NCI-H524 treated with DMSO at 0.1 percent for 48 hours (cell line): Measurements from ENCODE around the gene HOXD12.

Source experiments
- DNase-seq: peaks from one replicate; lab custom pipeline; 2025; lab: John Stamatoyannopoulos, UW

Gene HOXD12

GRCh38 chr2:176105078-176105729 is 5.6 kb downstream of the HOXD12 start:
- no peak for DNase-seq

- DNase-seq = no peak
Observed at GRCh38 chr2:176105730-176106580, 6.4 kb downstream of the HOXD12 start.

GRCh38 chr2:176106581-176107539 is 7.3 kb downstream of the HOXD12 start, which contains the start of gene HOXD11:
Gene HOXD11, plus strand, starts transcription at chr2:176107280. Its CDS starts 76 bp downstream, at chr2:176107356.
- DNase-seq = no peak

- DNase-seq = no peak
Observed at GRCh38 chr2:176107731-176108181, 8.2 kb downstream of the HOXD12 start.

GRCh38 chr2:176109192-176109901 is 9.8 kb downstream of the HOXD12 start:
- no peak for DNase-seq

- no peak for DNase-seq
Observed at GRCh38 chr2:176109946-176110345, 10.4 kb downstream of the HOXD12 start.

GRCh38 chr2:176110415-176111308 is 11.1 kb downstream of the HOXD12 start:
- DNase-seq = no peak

- DNase-seq = no peak
Observed at GRCh38 chr2:176111309-176111663, 11.7 kb downstream of the HOXD12 start.

GRCh38 chr2:176111846-176112374 is 12.3 kb downstream of the HOXD12 start:
- no peak for DNase-seq

GRCh38 chr2:176112375-176113302 is 13.0 kb downstream of the HOXD12 start:
- DNase-seq = no peak

GRCh38 chr2:176114120-176114929 is 14.7 kb downstream of the HOXD12 start:
- DNase-seq = no peak

- no peak for DNase-seq
Observed at GRCh38 chr2:176114930-176115625, 15.5 kb downstream of the HOXD12 start.

GRCh38 chr2:176115883-176116813 is 16.6 kb downstream of the HOXD12 start, which contains the start of gene HOXD10:
Gene HOXD10, plus strand, starts transcription at chr2:176116778. Its CDS starts 56 bp downstream, at chr2:176116834.
- no peak for DNase-seq

- no peak for DNase-seq
Observed at GRCh38 chr2:176117162-176117822, 17.7 kb downstream of the HOXD12 start.

GRCh38 chr2:176117823-176118371 is 18.3 kb downstream of the HOXD12 start:
- DNase-seq = no peak
